GM19324 (cell line): ENCODE data around the gene ZNF469.
"Not testable (repeated sequence)": the region's sequence is repeated elsewhere in the genome, so short reads cannot be mapped to it uniquely, and the experiment has no call there.

ENCODE experiments used
- ATAC-seq: cut with Tn5 transposase; IDR thresholded peaks from one replicate; pipeline ENCODE4 v1.9.1; 2021; ENCODE audit warnings: mild to moderate bottlenecking, moderate library complexity; ENCODE audit not compliant: unreplicated experiment, low FRiP score

Gene ZNF469

GRCh38 chr16:88356727-88357199 lies 26.0 kb upstream of the ZNF469 start:
- no peak for ATAC-seq

- ATAC-seq: no peak
Observed at GRCh38 chr16:88357317-88358022, 25.3 kb upstream of the ZNF469 start.

GRCh38 chr16:88358023-88358420 lies 24.7 kb upstream of the ZNF469 start:
- ATAC-seq: no peak

- no peak for ATAC-seq
Observed at GRCh38 chr16:88359008-88359407, 23.8 kb upstream of the ZNF469 start.

GRCh38 chr16:88360401-88360800 lies 22.4 kb upstream of the ZNF469 start:
- ATAC-seq: not testable (repeated sequence)

GRCh38 chr16:88360999-88361398 lies 21.8 kb upstream of the ZNF469 start:
- no peak for ATAC-seq

GRCh38 chr16:88361775-88362174 lies 21.0 kb upstream of the ZNF469 start:
- ATAC-seq: no peak

- ATAC-seq: no peak
Observed at GRCh38 chr16:88363239-88363891, 19.4 kb upstream of the ZNF469 start.

- no peak for ATAC-seq
Observed at GRCh38 chr16:88365244-88365865, 17.4 kb upstream of the ZNF469 start.

GRCh38 chr16:88366032-88366703 lies 16.6 kb upstream of the ZNF469 start:
- ATAC-seq: no peak

GRCh38 chr16:88366704-88367047 lies 16.1 kb upstream of the ZNF469 start:
- no peak for ATAC-seq

GRCh38 chr16:88367560-88367959 lies 15.2 kb upstream of the ZNF469 start:
- ATAC-seq: no peak

- no peak for ATAC-seq
Observed at GRCh38 chr16:88368036-88368435, 14.7 kb upstream of the ZNF469 start.

GRCh38 chr16:88368994-88369393 lies 13.8 kb upstream of the ZNF469 start:
- ATAC-seq: no peak

GRCh38 chr16:88369447-88370008 lies 13.2 kb upstream of the ZNF469 start:
- ATAC-seq: no peak

- no peak for ATAC-seq
Observed at GRCh38 chr16:88370365-88370764, 12.4 kb upstream of the ZNF469 start.

GRCh38 chr16:88372522-88372921 lies 10.2 kb upstream of the ZNF469 start:
- no peak for ATAC-seq

- ATAC-seq: no peak
Observed at GRCh38 chr16:88373211-88373610, 9.5 kb upstream of the ZNF469 start.

- ATAC-seq: no peak
Observed at GRCh38 chr16:88373927-88374492, 8.7 kb upstream of the ZNF469 start.

GRCh38 chr16:88374736-88375135 lies 8.0 kb upstream of the ZNF469 start:
- no peak for ATAC-seq
